Cardiac fibroblast (primary cell): ENCODE results near the gene ATP8A2.

Source experiments
- DNase-seq, 2 donors: peaks; one replicate each; pipeline versions ENCODE4 v3.0.0 to v3.0.0-alpha.2; 2010; ENCODE audit warnings: low read depth in 2 of 2
- H3K4me3 ChIP-seq, 2 donors: replicated peaks in 1 of 2; 1 replicate in 1 of 2; 2 replicates in 1 of 2; pipeline ENCODE4 v1.5.1; 2011; ENCODE audit warnings: low read depth in 2 of 2, low read length in 2 of 2, mild to moderate bottlenecking in 2 of 2, moderate library complexity in 1 of 2
- TF ChIP-seq, protein P1 (sequence below): IDR thresholded peaks from one replicate; pipeline ENCODE4 v1.5.1; 2011; ENCODE audit warnings: low read depth, mild to moderate bottlenecking, low read length, inconsistent platforms

The ATP8A2 gene

DNA sequence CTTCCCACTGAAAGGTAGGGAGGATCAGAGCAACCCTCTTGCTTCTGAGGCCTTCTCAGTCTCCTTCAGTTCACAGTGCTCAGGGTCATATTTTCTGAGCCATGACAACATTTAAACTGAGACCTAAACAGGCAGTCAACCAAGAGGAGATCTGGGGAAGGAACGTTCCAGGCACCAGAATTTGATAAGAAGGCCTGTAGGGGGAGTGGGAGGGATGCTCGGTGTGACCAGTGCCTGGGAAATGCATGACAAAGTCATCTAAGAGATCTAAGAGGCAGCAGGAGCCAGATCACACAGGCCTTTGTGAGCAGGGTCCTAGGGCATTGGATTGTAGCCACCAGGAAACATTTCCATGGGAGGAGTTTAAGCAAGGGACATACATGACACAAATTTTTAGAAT, 608.5 kb downstream of the ATP8A2 start:
- DNase-seq = peak; percentile 22 to 26
- H3K4me3 ChIP-seq = no peak overlapping the region
- TF ChIP-seq, protein P1, sequence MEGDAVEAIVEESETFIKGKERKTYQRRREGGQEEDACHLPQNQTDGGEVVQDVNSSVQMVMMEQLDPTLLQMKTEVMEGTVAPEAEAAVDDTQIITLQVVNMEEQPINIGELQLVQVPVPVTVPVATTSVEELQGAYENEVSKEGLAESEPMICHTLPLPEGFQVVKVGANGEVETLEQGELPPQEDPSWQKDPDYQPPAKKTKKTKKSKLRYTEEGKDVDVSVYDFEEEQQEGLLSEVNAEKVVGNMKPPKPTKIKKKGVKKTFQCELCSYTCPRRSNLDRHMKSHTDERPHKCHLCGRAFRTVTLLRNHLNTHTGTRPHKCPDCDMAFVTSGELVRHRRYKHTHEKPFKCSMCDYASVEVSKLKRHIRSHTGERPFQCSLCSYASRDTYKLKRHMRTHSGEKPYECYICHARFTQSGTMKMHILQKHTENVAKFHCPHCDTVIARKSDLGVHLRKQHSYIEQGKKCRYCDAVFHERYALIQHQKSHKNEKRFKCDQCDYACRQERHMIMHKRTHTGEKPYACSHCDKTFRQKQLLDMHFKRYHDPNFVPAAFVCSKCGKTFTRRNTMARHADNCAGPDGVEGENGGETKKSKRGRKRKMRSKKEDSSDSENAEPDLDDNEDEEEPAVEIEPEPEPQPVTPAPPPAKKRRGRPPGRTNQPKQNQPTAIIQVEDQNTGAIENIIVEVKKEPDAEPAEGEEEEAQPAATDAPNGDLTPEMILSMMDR = peak; percentile 22

DNA sequence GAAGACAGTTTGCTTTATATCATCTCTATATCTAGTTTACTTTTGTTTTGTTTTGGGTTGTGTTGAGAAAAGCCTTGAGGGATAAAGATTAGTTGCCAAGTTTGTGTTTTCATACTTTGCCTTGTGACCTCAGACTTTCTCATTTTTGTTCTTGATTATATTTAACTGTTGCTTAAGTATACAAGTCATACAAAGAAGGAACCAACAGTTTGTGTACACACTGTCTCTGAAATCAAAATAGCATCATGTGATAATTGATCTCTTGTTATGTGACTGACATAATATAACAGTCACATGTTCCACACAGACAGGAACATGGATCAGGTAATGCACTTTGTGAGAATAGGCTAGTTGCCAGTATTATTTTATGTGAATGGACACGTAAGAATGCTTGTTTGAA, 609.3 kb downstream of the ATP8A2 start:
- TF ChIP-seq, protein P1 = no peak
- H3K4me3 ChIP-seq = no peak overlapping the region
- DNase-seq = no peak

DNA sequence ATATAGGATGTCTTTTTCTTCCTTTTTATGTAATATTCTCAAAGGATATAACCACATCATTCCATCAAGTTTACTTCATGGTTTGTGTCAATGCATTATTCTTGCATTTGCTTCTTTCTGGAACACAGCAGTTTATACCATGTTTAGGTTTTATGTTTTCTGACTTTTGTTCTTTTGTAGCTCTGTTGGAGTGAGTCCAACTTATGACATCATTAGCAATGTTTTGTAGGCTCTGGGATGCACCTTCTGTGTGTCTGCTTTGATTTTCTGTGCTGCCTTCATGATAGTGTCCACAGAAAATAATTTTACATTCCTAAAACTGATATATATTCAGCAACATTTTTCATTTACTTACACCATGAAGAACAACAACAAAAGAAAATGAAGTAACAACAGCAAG, 611.1 kb downstream of the ATP8A2 start:
- no peak for DNase-seq
- TF ChIP-seq, protein P1 = no peak
- no peak overlapping the region for H3K4me3 ChIP-seq

- TF ChIP-seq, protein P1 = no peak
- no peak for DNase-seq
- no peak overlapping the region for H3K4me3 ChIP-seq
These were observed 616.2 kb downstream of the ATP8A2 start for GRCh38 chr13:25987987-25988386.

GRCh38 chr13:25988661-25989060, 616.9 kb downstream of the ATP8A2 start:
- TF ChIP-seq, protein P1 = no peak
- no peak overlapping the region for H3K4me3 ChIP-seq
- no peak for DNase-seq

DNA sequence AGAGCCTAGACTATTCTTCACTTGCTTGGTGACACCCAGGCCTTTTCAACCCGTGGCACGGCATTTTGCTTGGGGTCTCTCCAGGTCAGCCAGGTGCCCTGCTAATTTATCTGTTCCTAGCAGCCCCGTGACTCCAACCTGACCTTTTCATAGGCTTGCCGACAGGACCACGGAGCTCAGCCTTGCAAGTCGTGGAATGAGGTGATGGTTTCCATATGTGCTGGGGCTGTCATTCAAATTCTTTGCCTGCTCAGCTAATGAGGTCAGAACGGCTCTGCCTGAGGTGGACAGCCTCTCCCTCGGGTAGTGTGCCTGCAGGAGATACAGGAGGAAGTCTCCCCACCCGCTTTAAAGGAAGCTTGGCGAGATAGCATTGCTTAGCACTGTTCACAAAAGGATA, 619.0 kb downstream of the ATP8A2 start:
- peak; percentile 15 for DNase-seq
- TF ChIP-seq, protein P1 = no peak
- H3K4me3 ChIP-seq = no peak overlapping the region

- peak in 1 of 2 donors; percentile 8 for DNase-seq
These were observed 620.3 kb downstream of the ATP8A2 start for GRCh38 chr13:25992076-25992475.

More at GRCh38 chr13:25992076-25992475, 620.3 kb downstream of the ATP8A2 start:
- no peak overlapping the region for H3K4me3 ChIP-seq
- TF ChIP-seq, protein P1 = no peak
